Measurements from ENCODE around the gene SURF1. TPM values are rescaled to one million over a fixed set of nuclear protein-coding genes. Genes with fewer than 3 reads are reported as not detected.

The SURF1 gene
- total RNA-seq, 1 donor from 2014 or later = 31.3 TPM

- no peak for DNase-seq (ENCODE audit: low spot score)
- Mint-ChIP-seq H3K4me3 (ENCODE audit: unreplicated experiment) (no peak overlapping the region), H3K9me3 (ENCODE audit: low read depth) (no peaks in the 10 kb centered on the region)
These were observed 28.5 kb upstream of the SURF1 start for GRCh38 chr9:133384736-133385321.

GRCh38 chr9:133383438-133383837 is 27.2 kb upstream of the SURF1 start:
- no peak for DNase-seq (ENCODE audit: low spot score)
- H3K4me1 Mint-ChIP-seq (ENCODE audit: low read depth) = no peaks in the 10 kb centered on the region
- TF ChIP-seq CTCF (IDR thresholded peaks at IDR 0.05) = no peak
- no peak overlapping the region for H3K4me3 Mint-ChIP-seq (ENCODE audit: unreplicated experiment)
- no peak overlapping the region for H3K27ac Mint-ChIP-seq (ENCODE audit: unreplicated experiment)
- H3K36me3 Mint-ChIP-seq (ENCODE audit: low read depth) = no peaks in the 10 kb centered on the region
- no peaks in the 10 kb centered on the region for H3K9me3 Mint-ChIP-seq (ENCODE audit: low read depth)
- no peaks in the 10 kb centered on the region for H3K27me3 Mint-ChIP-seq (ENCODE audit: low read depth)

More at GRCh38 chr9:133384736-133385321, 28.5 kb upstream of the SURF1 start:
- H3K27me3 Mint-ChIP-seq (ENCODE audit: low read depth) = no peaks in the 10 kb centered on the region
- no peak overlapping the region for H3K27ac Mint-ChIP-seq (ENCODE audit: unreplicated experiment)
- no peak for TF ChIP-seq CTCF (IDR thresholded peaks at IDR 0.05)
- H3K4me1 Mint-ChIP-seq (ENCODE audit: low read depth) = no peaks in the 10 kb centered on the region
- no peaks in the 10 kb centered on the region for H3K36me3 Mint-ChIP-seq (ENCODE audit: low read depth)

- peaks cover 4% of the 10 kb centered on the region for H3K4me1 Mint-ChIP-seq (ENCODE audit: low read depth)
- no peaks in the 10 kb centered on the region for H3K36me3 Mint-ChIP-seq (ENCODE audit: low read depth)
- no peak overlapping the region for H3K27ac Mint-ChIP-seq (ENCODE audit: unreplicated experiment)
- no peaks in the 10 kb centered on the region for H3K27me3 Mint-ChIP-seq (ENCODE audit: low read depth)
- no peaks in the 10 kb centered on the region for H3K9me3 Mint-ChIP-seq (ENCODE audit: low read depth)
- DNase-seq (ENCODE audit: low spot score) = no peak
- no peak for TF ChIP-seq CTCF (IDR thresholded peaks at IDR 0.05)
- H3K4me3 Mint-ChIP-seq (ENCODE audit: unreplicated experiment) = no peak overlapping the region
These were observed 26.3 kb upstream of the SURF1 start for GRCh38 chr9:133382507-133383141.

- H3K4me3 Mint-ChIP-seq (ENCODE audit: unreplicated experiment) = no peak overlapping the region
- H3K36me3 Mint-ChIP-seq (ENCODE audit: low read depth) = no peaks in the 10 kb centered on the region
- no peak for TF ChIP-seq CTCF (IDR thresholded peaks at IDR 0.05)
- H3K4me1 Mint-ChIP-seq (ENCODE audit: low read depth) = peaks cover 11% of the 10 kb centered on the region
- no peak overlapping the region for H3K27ac Mint-ChIP-seq (ENCODE audit: unreplicated experiment)
- no peaks in the 10 kb centered on the region for H3K27me3 Mint-ChIP-seq (ENCODE audit: low read depth)
- H3K9me3 Mint-ChIP-seq (ENCODE audit: low read depth) = no peaks in the 10 kb centered on the region
- DNase-seq (ENCODE audit: low spot score) = no peak
These were observed 24.4 kb upstream of the SURF1 start for GRCh38 chr9:133380734-133381133.

GRCh38 chr9:133379153-133380086 is 23.1 kb upstream of the SURF1 start:
- Mint-ChIP-seq H3K4me1 (ENCODE audit: low read depth) (peaks cover 17% of the 10 kb centered on the region), H3K36me3 (ENCODE audit: low read depth) (no peaks in the 10 kb centered on the region), H3K9me3 (ENCODE audit: low read depth) (no peaks in the 10 kb centered on the region), H3K4me3 (ENCODE audit: unreplicated experiment) (no peak overlapping the region), H3K27me3 (ENCODE audit: low read depth) (no peaks in the 10 kb centered on the region), H3K27ac (ENCODE audit: unreplicated experiment) (no peak overlapping the region)
- TF ChIP-seq CTCF (IDR thresholded peaks at IDR 0.05) = no peak
- DNase-seq (ENCODE audit: low spot score) = no peak

Data from chondrocyte (in vitro differentiated cells).